ENCODE results near the gene FBXL14.

Gene FBXL14

GRCh38 chr12:1540690-1541089 lies 53.7 kb downstream of the FBXL14 start:
- no peak for DNase-seq (ENCODE audit: extremely low read depth in 1 of 2, low read depth in 1 of 2)

DNA sequence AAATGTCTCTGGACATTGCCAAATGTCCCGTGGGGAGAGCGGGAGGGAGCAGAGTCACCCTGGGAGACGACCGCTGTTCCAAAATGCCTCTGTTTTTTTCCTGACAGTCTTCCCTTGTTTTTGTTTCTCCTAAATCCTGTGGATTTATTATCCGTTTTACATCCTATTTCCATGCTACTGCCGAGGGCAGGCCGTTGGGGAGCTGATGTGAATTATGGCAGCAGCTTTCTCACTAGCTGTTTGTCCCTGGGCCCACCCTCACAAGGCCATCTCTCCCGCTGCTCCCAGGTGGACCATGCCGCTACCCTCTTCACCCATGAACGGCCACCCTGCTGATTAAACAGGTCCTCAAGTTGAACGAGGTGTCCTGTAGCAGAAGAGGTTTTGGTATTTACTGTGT lies 55.2 kb downstream of the FBXL14 start:
- no peak for DNase-seq (ENCODE audit: extremely low read depth in 1 of 2, low read depth in 1 of 2)

DNA sequence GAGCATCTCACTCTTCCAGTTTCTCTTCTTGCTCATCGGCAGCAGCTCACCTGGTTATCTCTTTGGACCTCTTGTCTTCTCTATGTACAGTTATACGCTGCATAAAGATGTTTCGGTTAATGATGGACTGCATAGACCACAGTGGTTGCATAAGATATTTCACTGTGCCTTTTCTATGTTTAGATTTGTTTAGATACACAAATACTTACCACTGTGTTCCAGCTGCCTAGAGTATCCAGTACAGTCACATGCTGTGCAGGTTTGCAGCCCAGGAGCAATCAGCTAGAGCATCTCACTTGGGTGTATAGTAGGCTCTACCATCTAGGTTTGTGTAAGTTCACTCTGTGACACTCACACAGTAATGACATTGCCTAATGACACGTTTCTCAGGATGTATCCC lies 57.6 kb downstream of the FBXL14 start:
- DNase-seq (ENCODE audit: extremely low read depth in 1 of 2, low read depth in 1 of 2), result no peak

DNA sequence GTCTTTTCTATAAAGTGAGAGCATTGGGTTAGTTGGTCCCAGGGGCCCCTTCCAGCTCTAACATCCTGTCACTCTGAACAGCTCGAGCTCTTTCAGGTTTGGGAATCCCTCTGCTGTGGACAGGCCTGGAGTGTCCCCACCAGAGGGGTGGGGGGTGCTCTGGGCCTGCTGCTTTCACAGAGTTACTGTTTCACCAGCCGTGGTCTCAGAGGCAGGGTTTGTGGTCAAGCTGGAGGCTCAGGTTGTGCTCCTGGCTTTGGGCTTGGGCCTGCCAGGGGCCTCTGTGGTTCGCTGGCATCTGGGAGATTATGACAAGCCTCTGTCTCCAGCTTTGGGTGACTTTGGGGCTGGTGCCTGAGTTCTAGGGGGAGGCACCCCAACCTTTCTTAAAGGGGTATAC lies 59.6 kb downstream of the FBXL14 start:
- DNase-seq (ENCODE audit: extremely low read depth in 1 of 2, low read depth in 1 of 2), result no peak

DNA sequence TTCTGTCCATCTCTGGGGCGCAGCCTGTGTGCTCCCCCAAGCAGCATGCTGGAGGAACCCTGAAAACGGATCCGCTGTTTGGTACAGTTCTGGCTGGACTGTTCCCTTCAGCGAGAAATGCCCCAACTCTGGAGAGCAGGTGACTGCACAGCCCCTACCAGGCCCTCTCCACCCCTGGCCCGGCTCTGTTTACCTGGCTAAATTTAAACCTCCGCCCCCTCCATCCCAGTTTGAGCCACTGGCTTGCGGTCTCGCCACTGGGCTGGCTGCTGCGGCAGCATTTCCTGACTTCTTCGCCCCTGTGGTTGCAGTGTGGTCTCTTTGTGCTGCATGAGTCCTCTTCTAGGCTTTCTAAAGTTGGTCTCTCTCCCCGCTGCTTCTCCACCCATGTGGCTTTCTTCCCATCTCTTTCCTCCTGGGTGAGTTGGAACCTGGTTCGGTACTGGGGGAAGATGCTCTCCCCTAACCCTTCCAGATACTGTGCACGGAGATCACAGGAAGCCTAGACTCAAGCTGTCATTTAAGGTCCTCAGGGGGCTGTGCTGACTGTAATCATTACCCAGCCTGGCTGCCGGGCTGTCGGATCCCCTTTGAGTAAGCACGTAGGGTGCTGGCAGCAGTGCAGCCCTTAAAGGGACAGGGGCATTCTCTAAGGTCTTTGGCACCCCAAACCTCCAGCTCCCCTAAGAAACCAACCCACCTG lies 60.6 kb downstream of the FBXL14 start:
- DNase-seq (ENCODE audit: extremely low read depth in 1 of 2, low read depth in 1 of 2), result peak; percentile 41 to 58

DNA sequence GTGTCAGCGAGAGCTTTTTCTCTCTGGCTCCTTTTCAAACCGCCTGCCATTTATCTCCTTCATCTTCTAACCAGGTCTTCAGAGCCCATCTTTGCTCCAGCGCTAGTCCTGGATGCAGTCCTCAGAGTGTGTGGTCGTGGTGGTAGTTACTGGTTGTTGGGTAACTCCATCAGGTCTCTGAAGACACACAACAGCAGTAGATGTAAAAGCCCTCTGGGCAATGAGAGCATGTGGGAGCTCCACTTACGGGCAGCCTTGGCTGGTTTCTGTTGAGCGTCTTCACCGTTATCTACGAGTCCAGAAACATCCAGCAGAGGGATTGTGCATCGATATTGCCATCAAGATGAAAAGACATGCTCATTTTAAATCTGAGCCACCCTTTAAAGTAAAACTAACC lies 61.2 kb downstream of the FBXL14 start:
- no peak for DNase-seq (ENCODE audit: extremely low read depth in 1 of 2, low read depth in 1 of 2)

DNA sequence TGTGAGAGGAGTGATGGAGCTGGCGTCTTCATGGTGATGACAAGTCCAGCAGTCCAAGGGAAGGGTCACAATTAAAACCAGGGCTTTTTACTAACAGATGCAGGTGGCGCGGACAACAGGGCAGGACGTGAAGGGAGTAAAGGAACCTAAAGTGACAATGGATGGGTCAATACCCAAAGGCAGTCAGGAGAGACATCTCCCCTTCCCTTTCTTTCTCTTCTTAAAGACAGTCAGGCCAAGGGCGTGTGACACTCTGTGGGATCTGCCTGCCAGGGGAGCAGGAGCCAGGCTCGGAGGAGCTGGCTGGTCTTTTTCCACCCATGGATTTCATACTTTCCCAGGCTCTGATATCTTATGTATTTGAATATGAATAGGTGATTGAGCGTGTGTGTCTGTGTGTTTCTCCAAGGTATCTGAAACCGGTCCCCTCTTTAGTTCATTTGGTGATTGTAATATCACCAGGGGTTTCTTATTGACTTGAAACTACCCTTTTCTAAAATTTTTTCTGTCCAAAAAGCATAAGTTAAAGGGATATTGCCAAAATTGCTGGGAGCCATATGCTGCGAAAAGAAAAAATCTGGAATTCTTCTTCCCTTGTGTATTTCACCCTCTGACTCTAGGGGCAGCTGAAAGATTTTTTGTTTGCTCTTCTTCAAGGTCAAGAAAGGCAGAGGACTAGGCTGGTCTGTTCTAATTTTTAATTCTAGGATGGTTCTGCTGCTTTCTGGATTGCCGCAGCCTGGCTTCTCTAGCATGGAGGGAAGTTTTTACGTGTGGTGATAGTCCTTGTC lies 61.8 kb downstream of the FBXL14 start:
- DNase-seq (ENCODE audit: extremely low read depth in 1 of 2, low read depth in 1 of 2), result no peak

- no peak for DNase-seq (ENCODE audit: extremely low read depth in 1 of 2, low read depth in 1 of 2)
These were observed 62.6 kb downstream of the FBXL14 start for GRCh38 chr12:1531654-1532374.

- DNase-seq (ENCODE audit: extremely low read depth in 1 of 2, low read depth in 1 of 2), result no peak
These were observed 63.2 kb downstream of the FBXL14 start for GRCh38 chr12:1531153-1531653.

GRCh38 chr12:1530592-1531152 lies 63.7 kb downstream of the FBXL14 start:
- no peak for DNase-seq (ENCODE audit: extremely low read depth in 1 of 2, low read depth in 1 of 2)

- DNase-seq (ENCODE audit: extremely low read depth in 1 of 2, low read depth in 1 of 2), result no peak
These were observed 64.4 kb downstream of the FBXL14 start for GRCh38 chr12:1529862-1530591.

DNA sequence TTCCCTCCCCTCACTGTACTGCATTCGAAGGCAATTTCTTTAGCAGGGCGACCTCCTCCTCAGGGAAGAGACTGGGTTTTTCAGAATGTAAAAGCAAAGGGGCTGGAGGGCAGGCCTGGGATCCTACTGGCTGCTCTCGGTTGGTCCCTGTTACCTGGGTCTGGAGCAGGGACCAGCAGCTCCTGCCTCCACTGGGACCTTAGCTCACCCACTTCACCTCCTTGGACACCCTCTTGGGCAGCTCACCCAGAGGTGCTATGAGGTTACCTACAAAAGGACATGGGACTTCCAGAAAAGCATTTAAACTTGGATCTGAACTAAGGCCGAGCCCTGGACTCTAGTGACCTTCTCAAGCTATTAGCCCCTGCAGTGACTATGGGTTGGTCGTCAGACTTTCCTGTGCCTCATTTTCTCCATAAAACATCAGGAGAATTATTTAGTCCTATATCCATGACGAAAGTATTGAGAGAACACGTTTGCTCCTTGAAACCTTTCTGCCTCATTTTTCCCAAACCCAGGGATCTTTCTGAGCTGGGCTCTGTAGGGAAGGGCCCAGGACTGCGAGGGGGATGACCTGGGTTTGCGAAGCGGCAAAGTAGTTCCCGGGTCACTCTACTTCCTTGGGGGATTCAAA lies 65.0 kb downstream of the FBXL14 start:
- DNase-seq (ENCODE audit: extremely low read depth in 1 of 2, low read depth in 1 of 2), result no peak

DNA sequence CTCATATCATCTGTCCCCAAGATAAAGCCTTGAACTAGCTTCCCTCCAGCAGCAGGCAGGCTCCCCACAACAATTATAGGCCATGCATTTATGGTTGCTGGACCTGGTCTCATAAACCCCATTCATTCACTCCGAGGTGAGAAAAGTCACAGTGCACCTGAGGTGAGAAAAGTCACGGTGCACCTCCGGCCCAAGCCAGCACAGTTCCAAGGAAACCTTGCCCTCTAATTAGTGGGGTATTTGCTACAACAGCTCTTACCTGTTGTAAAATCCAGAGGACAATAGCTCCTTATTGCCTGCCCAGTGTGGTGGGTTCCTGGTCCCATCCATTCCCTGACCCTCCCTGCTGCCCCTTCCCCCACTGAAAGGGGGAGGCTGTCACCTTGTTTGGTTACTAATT lies 65.6 kb downstream of the FBXL14 start:
- DNase-seq (ENCODE audit: extremely low read depth in 1 of 2, low read depth in 1 of 2), result no peak

GRCh38 chr12:1527789-1528188 lies 66.6 kb downstream of the FBXL14 start:
- DNase-seq (ENCODE audit: extremely low read depth in 1 of 2, low read depth in 1 of 2), result no peak

DNA sequence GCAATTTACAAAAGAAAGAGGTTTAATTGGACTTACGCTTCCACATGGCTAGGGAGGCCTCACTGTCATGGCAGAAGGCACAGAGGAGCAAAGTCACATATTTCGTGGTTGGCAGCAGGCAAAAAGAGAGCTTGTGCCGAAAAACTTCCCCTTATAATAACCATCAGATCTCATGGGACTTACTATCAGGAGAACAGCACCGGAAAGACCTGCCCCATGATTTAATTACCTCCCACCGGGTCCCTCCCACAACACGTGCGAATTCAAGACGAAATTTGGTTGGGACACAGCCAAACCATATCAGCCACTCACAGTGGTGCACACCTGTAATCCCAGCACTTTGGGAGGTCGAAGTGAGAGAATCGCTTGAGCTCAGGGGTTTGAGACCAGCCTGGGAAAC lies 68.5 kb downstream of the FBXL14 start:
- no peak for DNase-seq (ENCODE audit: extremely low read depth in 1 of 2, low read depth in 1 of 2)

DNA sequence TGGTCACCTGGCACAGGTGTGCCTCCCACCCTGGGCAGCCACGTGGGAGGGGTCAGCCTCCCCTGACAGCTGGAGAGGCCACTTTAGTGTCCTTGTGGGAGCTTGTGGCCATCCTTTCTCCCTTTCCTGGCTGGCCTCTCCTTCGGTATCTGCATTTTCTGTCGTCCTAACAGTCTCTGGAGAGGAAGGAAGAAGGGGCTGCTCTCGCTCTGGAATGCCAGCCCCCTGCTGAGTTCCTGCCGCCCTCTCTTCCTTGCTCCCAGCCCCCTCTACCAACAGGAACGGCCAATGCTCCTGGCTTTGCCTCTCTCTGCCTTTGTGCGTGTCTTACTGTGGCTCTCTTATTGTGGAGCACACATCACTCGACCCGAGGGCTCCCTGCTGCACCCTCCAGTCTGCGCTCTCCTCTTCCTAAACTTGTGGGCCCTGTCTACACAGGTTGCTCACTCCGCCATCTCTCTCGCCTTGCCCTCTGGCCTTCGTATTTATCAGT lies 70.8 kb downstream of the FBXL14 start:
- no peak for DNase-seq (ENCODE audit: extremely low read depth in 1 of 2, low read depth in 1 of 2)

- DNase-seq (ENCODE audit: extremely low read depth in 1 of 2, low read depth in 1 of 2), result no peak
These were observed 71.3 kb downstream of the FBXL14 start for GRCh38 chr12:1523046-1523445.

GRCh38 chr12:1519642-1520041 lies 74.7 kb downstream of the FBXL14 start:
- DNase-seq (ENCODE audit: extremely low read depth in 1 of 2, low read depth in 1 of 2), result no peak

GRCh38 chr12:1518591-1519516 lies 75.5 kb downstream of the FBXL14 start:
- no peak for DNase-seq (ENCODE audit: extremely low read depth in 1 of 2, low read depth in 1 of 2)
